ENCODE data around the gene CHKB. TPM values are rescaled to one million over a fixed set of nuclear protein-coding genes. Genes with fewer than 3 reads are reported as not detected.
"Not testable (repeated sequence)": the region's sequence is repeated elsewhere in the genome, so short reads cannot be mapped to it uniquely, and the experiment has no call there.

The CHKB gene
- total RNA-seq, 4 donors from 2014 or later, result 74.8 to 232 (median 86.1) TPM

- peak; percentile 44 for DNase-seq
- Histone ChIP-seq H3K4me1 (peaks cover 4 to 29% (median 25%) of the 10 kb centered on the region in 4 donors), H3K27me3 (no peaks in the 10 kb centered on the region), H3K36me3 (no peaks in the 10 kb centered on the region), H3K27ac (peak overlapping the region; percentile 85 to 94 (median 86)), H3K9me3 (no peaks in the 10 kb centered on the region), H3K4me3 (peak overlapping the region in 2 of 4 donors; percentile 12 to 43)
- in situ Hi-C loops (cut with MboI; ENCODE audit: low pct_ligation_motif_present in 1 of 4, low pct_unique_long_range_greater_than_20kb in 1 of 4, low sequenced_read_pairs in 3 of 4), result no loop called here
- WGBS, 2 donors (ENCODE audit: low coverage in 1 of 2), result 10% methylated on average over 2 to 10 of the region's 10 CpGs
- TF ChIP-seq CTCF (IDR thresholded peaks at IDR 0.05) (no peak), POLR2A (IDR thresholded peaks at IDR 0.05) (peak; percentile 18), POLR2AphosphoS5 (IDR thresholded peaks at IDR 0.05) (peak in 2 of 3 donors; percentile 19 to 37)
- intact Hi-C loops (cut with DNase I; ENCODE audit: low total_unique reads), result no loop called here
These were observed 38.8 kb upstream of the CHKB start for GRCh38 chr22:50621356-50621880.

- no peaks in the 10 kb centered on the region for H3K27me3 ChIP-seq
- in situ Hi-C loops (cut with MboI; ENCODE audit: low pct_ligation_motif_present in 1 of 4, low pct_unique_long_range_greater_than_20kb in 1 of 4, low sequenced_read_pairs in 3 of 4) (no loop called here), intact Hi-C loops (cut with DNase I; ENCODE audit: low total_unique reads) (no loop called here)
- H3K9me3 ChIP-seq, result no peaks in the 10 kb centered on the region
- H3K27ac ChIP-seq, result peak overlapping the region; percentile 85 to 94 (median 86)
- H3K4me1 ChIP-seq, result peaks cover 4 to 29% (median 25%) of the 10 kb centered on the region in 4 donors
- H3K4me3 ChIP-seq, result peak overlapping the region in 2 of 4 donors; percentile 27 to 43
- 0 to 9% methylated on average over 5 to 25 of the region's 25 CpGs for WGBS, 2 donors (ENCODE audit: low coverage in 1 of 2)
- peak; percentile 89 for DNase-seq
- H3K36me3 ChIP-seq, result no peaks in the 10 kb centered on the region
- no peak for TF ChIP-seq EP300 (IDR thresholded peaks at IDR 0.05; ENCODE audit: low read depth)
- TF ChIP-seq CTCF (IDR thresholded peaks at IDR 0.05), result peak in 2 of 5 experiments; percentile 89 to 95
These were observed 38.1 kb upstream of the CHKB start for GRCh38 chr22:50620593-50621355.

- Histone ChIP-seq H3K4me1 (peaks cover 6 to 14% (median 9%) of the 10 kb centered on the region in 4 donors), H3K27me3 (peaks cover 11% of the 10 kb centered on the region), H3K27ac (peak overlapping the region in 2 of 4 donors; percentile 78 to 82)
- H3K36me3 ChIP-seq; in situ Hi-C loops (cut with MboI; ENCODE audit: low pct_ligation_motif_present in 1 of 4, low pct_unique_long_range_greater_than_20kb in 1 of 4, low sequenced_read_pairs in 3 of 4); intact Hi-C loops (cut with DNase I; ENCODE audit: low total_unique reads); H3K9me3 ChIP-seq; H3K4me3 ChIP-seq: not testable (repeated sequence)
- DNase-seq, result peak; percentile 1
- WGBS, 2 donors (ENCODE audit: low coverage in 1 of 2), result 77 to 100% methylated on average over 2 to 3 of the region's 3 CpGs
These were observed 31.6 kb upstream of the CHKB start for GRCh38 chr22:50614296-50614695.

GRCh38 chr22:50613291-50613981 lies 30.8 kb upstream of the CHKB start:
- intact Hi-C loops (cut with DNase I; ENCODE audit: low total_unique reads), result no loop called here
- Histone ChIP-seq H3K27me3 (peaks cover 11% of the 10 kb centered on the region), H3K4me3 (no peak overlapping the region), H3K9me3 (no peaks in the 10 kb centered on the region), H3K27ac (peak overlapping the region; percentile 76 to 84 (median 80)), H3K4me1 (peaks cover 6 to 14% (median 9%) of the 10 kb centered on the region in 4 donors), H3K36me3 (no peaks in the 10 kb centered on the region)
- TF ChIP-seq POLR2A (IDR thresholded peaks at IDR 0.05) (peak; percentile 71), CTCF (IDR thresholded peaks at IDR 0.05) (peak in 1 of 5 experiments; percentile 12), EP300 (IDR thresholded peaks at IDR 0.05; ENCODE audit: low read depth) (no peak), POLR2AphosphoS5 (IDR thresholded peaks at IDR 0.05) (peak; percentile 58 to 78 (median 66))
- 48 to 62% methylated on average over 10 to 22 of the region's 22 CpGs for WGBS, 2 donors (ENCODE audit: low coverage in 1 of 2)
- in situ Hi-C loops (cut with MboI; ENCODE audit: low pct_ligation_motif_present in 1 of 4, low pct_unique_long_range_greater_than_20kb in 1 of 4, low sequenced_read_pairs in 3 of 4), result no loop called here
- peak; percentile 89 for DNase-seq

Measured in transverse colon (tissue), 4 donors.